Sciatic nerve (tissue), 2 donors: Measurements from ENCODE around the gene IDUA. TPM values are rescaled to one million over a fixed set of nuclear protein-coding genes. Genes with fewer than 3 reads are reported as not detected.

Source experiments
- ATAC-seq: fragments of 200-7000 bp; cut with Tn5 transposase; one replicate; pipeline ENCODE4 v1.9.1; 2020; ENCODE audit warnings: mild to moderate bottlenecking, moderate library complexity
- DNase-seq: peaks from one replicate; pipeline ENCODE4 v3.0.0-alpha.2; 2020; ENCODE audit warnings: low spot score
- intact Hi-C: fragments of 100-400 bp; cut with DNase I; formaldehyde crosslinking; loops from one replicate; pipeline ENCODE4 v1.14.2; 2022
- total RNA-seq: library from RNA; stranded (reverse); fragmentation: NEBNext Ultra II Directional; extraction: Animal tissue kit (Norgen Biotek cat#: 25700); gene quantifications from one replicate; pipeline ENCODE4 v1.2.1, GENCODE V29; 2021
- donor health status: DM: no; HTN: no; CAD: no.
- donor health status: DM: no; HTN: no; CAD: no.

The IDUA gene
- total RNA-seq, 1 donor from 2014 or later, result 36.7 TPM

DNA sequence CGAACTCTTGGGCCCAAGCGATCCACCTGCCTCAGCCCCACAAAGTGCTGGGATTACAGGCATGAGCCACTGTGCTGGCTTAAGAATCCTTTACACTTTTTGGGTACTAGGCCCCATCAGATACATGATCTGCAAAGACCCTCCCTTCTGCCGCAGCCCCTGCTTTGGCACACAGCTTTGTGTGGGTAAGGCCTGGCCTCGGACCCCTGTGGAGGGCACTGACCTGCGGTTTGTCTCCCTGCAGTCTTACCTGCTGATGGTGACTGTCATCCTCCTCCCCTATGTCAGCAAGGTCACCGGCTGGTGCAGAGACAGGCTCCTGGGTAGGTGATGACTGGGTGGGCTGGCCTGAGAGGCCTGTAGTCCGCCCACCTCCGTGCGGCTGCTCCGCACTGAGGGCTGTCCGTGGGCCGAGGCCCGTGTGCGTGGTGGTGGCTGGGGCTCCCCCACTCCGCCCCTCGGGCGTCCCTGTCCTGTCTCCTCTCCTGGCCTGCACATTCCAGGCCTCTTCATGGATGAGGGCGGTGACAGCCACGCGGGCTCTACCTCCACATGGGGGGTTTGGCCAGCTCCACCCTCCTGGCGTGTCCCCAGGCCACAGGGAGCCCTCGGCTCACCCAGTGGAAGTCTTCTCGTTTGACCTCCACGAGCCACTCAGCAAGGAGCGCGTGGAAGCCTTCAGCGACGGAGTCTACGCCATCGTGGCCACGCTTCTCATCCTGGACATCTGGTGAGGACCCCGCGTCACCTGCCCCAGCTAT lies 31.5 kb upstream of the IDUA start:
- intact Hi-C loops, result no loop called here
- peak; percentile 51 for DNase-seq
- no peak for ATAC-seq

DNA sequence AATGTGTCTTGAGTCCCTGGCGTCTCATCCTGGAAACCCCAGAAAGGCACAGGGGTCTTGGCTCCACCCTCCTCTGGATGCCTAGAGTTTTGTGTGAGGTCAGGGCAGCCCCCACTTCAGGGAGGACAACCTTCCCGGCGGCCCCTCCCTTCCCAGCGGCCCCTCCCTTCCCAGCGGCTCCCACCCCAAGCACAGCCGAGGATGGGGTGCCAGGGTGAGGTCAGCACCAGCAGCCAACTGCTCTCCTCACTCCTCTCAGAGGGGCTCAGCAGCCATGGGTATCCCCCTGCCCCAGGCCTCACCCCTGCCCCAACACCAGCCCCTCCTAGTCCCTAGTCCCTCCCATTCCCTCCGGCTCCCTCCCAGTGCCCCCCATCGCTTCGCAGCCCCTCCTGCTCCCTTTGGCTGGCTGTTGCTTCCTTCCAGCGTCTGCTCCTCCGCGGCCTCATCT lies 30.9 kb upstream of the IDUA start:
- intact Hi-C loops, result no loop called here
- ATAC-seq, result no peak
- DNase-seq, result peak; percentile 42

DNA sequence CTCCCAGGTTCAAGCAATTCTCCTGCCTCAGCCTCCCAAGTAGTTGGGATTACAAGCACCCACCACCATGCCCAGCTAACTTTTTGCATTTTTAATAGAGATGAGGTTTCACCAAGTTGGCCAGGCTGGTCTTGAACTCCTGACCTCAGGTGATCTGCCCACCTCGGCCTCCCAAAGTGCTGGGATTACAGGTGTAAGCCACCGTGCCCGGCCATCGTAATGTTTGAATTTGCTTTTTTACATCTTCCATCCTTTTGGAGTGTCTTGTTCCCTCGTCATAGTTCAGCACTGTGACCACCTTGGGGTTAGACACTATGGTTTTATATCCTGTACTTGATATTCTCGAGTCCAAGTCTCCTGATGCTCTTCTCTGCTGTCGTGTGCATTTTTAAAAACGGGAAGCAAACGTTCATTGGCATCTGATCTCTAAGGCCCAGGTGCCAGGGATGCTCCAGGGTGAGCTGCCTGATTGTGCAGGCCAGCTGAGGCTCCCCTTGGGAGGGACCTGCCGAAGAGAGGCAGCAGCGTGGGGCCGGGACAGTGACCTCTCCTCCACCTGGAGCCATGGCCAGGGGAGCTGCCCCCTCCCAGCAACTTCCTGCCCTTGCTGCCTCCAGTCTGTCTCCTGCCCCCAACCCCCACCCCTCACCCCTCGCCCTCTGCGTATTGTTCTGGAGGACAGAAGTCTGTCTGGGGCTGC lies 30.2 kb upstream of the IDUA start:
- ATAC-seq (no peak), DNase-seq (peak; percentile 27)
- intact Hi-C loops, result no loop called here

GRCh38 chr4:957231-957580 lies 29.6 kb upstream of the IDUA start:
- intact Hi-C loops, result no loop called here
- ATAC-seq (no peak), DNase-seq (peak; percentile 23)

- intact Hi-C loops, result no loop called here
- ATAC-seq (no peak), DNase-seq (peak; percentile 56)
These were observed 29.1 kb upstream of the IDUA start for GRCh38 chr4:957581-958313.

DNA sequence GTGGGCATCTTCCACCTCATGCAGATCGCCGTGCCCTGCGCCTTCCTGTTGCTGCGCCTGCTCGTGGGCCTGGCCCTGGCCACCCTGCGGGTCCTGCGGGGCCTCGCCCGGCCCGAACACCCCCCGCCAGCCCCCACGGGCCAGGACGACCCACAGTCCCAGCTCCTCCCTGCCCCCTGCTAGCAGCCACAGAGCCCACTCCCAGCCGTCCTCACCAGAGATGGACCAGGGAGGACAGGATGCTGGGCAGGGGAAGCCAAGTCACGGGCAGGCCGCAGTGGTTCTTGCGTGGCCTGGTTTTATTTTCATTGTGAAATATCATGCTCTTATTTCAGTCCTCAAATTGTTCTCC lies 28.6 kb upstream of the IDUA start:
- peak; percentile 54 for DNase-seq
- no peak for ATAC-seq
- intact Hi-C loops, result no loop called here

GRCh38 chr4:958696-959337 lies 28.0 kb upstream of the IDUA start:
- DNase-seq (peak; percentile 36), ATAC-seq (no peak)
- intact Hi-C loops, result no loop called here

DNA sequence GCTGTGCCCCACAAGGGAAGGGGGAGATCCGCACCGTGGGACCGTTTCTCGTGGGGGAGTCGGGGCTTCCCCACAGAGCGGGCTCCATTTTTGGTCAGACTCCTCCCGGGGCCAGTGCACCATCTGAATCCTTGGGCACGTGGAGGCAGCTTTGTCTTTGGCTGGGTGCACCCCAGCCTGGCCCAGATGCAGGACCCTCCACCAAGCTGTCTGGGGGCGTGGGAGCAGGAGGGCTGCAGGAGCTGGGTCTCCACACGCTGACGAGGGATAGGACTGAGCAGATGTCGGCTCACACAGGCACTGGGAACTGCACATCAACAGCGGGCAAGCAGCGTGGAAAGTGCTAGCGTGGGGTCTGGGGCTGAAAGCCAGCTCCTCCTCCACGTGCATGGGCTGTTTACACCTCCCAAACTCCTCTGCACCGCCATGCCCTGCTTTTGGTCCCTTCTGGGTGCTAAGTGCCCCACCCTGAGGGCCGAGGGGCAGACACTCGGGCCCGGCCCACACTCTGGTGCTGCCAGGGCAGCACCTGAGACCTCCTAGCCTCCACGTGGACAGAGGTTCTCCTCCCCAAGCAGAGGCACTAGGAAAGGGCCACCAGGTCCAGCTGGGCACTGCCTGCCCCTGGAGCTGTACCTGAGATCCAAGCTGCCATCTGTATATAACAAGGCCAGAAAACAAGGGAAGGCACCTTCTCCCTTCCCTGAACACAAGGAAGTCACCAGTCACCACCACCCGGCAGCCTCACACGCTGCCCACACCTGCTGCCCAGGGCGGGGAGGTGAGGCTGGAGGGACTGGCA lies 27.3 kb upstream of the IDUA start:
- peak; percentile 52 for DNase-seq
- ATAC-seq, result no peak
- intact Hi-C loops, result no loop called here

DNA sequence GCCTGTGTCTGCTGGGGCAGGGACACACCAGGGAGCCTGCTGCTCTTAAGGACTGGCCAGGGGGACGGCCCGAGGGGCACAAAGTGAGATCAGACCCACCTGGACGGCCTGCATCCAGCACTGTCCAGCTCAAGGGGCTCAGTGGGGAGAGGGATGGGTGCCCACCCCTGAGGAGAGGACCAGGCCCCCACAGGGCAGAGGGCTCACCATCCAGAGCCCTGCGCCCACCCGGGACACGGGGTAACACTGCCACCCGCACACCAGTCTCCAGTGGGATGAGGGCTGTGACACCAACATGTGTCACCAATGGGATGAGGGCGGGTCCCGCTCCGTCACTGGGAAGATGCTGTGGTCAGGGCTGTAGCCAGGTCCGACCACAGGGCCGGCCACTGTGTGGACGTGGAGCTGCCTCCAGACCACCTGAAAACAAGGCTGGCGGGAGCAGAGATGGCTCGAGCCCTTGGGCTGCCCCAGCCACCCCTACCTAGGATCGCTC lies 26.7 kb upstream of the IDUA start:
- DNase-seq (no peak), ATAC-seq (peak; percentile 4)
- intact Hi-C loops, result no loop called here

GRCh38 chr4:960636-961350 lies 26.1 kb upstream of the IDUA start:
- ATAC-seq (no peak), DNase-seq (no peak)
- intact Hi-C loops, result no loop called here

- DNase-seq (no peak), ATAC-seq (no peak)
- intact Hi-C loops, result no loop called here
These were observed 25.3 kb upstream of the IDUA start for GRCh38 chr4:961351-962230.

- DNase-seq (no peak), ATAC-seq (no peak)
- intact Hi-C loops, result no loop called here
These were observed 24.3 kb upstream of the IDUA start for GRCh38 chr4:962231-963208.

DNA sequence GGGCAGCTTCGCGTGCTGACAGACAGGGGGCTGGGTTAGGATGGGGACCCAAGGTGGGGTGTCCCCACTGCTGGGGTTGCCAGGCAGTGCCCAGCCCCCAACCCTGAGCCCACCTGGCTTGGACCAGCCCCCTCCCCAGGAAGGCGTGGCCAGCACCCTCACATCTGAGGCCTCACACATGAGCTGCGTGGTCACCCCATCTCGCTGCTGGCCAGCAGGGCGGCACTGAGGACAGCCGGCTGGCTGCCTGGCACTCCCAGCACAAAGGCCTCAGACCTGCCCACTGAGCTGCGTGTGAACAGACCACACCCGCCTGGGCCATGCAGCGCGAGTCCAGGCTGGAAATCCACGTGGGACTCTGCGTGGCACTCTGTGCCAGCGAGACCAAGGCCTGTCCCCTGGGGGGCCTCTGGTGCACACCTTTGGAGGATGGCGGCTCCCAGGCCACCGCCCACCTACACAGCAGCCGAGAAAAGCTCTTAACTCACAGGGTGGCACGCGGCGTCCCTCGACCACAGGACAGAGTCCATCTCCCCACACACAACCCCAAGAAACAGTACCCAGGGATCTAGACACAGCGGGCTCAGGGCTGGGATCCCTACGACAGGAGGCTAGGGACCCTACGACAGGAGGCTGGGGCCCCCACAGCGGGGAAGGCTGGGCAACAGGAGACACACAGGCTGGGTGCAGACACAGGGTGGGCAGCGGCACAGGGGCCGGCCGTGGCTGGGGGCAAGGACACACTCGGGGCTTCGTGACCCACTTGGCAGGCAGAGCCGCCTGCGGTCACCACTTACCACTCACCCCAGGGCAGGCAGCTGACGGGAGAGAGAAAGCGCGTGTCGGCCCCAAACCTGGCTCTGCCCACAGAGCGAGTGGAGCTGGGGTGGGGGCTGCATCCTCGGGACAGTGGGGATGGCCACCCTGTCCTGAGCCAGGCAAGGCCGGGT lies 23.3 kb upstream of the IDUA start:
- no peak for ATAC-seq
- no peak for DNase-seq
- intact Hi-C loops, result no loop called here

- DNase-seq (no peak), ATAC-seq (no peak)
- intact Hi-C loops, result no loop called here
These were observed 22.4 kb upstream of the IDUA start for GRCh38 chr4:964346-965025.
